ENCODE data around the gene RAPGEF2.
"Not testable (repeated sequence)": the region's sequence is repeated elsewhere in the genome, so short reads cannot be mapped to it uniquely, and the experiment has no call there.

The RAPGEF2 gene

GRCh38 chr4:159366966-159367780 lies 264.3 kb downstream of the RAPGEF2 start:
- DNase-seq (ENCODE audit: low read depth in 2 of 2), result no peak

DNA sequence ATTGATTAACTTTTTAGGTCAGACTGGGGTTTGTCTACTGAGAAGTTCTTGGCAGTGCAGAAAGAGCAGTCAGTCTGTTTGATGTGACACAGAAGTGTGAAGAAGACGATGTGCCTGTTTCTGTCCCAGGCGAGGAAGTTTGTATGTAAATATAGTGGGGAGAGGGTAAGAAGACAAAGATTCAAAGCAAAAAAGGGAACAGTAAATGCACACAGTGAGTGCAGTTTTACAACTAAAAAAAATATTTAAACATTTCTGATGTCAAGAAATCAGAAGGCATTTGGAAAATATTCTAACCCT lies 264.9 kb downstream of the RAPGEF2 start:
- no peak for DNase-seq (ENCODE audit: low read depth in 2 of 2)

- DNase-seq (ENCODE audit: low read depth in 2 of 2), result no peak
Observed at GRCh38 chr4:159368320-159368719, 265.4 kb downstream of the RAPGEF2 start.

DNA sequence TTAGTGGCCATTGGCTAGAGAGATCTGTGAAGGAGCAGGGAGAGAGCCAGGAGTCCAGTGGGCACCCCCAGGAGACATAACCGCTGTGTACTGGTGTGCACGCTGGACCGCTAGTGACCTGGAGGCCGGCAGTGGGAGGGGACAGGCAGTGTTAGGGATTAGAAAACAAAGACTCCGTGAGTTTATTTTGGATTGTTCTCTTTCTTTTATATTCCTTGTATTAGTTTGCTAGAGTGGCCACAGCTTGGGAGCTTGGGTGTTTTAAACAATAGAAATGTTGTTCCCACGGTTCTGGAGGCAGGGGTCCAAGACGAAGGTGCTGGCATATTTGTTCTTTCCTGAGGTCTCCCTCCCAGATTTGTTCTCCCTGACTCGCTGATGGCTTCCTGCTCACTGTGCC lies 266.4 kb downstream of the RAPGEF2 start:
- no peak for DNase-seq (ENCODE audit: low read depth in 2 of 2)

GRCh38 chr4:159370286-159370685 lies 267.4 kb downstream of the RAPGEF2 start:
- no peak for DNase-seq (ENCODE audit: low read depth in 2 of 2)

GRCh38 chr4:159374749-159375530 lies 272.1 kb downstream of the RAPGEF2 start:
- DNase-seq (ENCODE audit: low read depth in 2 of 2), result no peak

- DNase-seq (ENCODE audit: low read depth in 2 of 2), result no peak
Observed at GRCh38 chr4:159376289-159376688, 273.4 kb downstream of the RAPGEF2 start.

DNA sequence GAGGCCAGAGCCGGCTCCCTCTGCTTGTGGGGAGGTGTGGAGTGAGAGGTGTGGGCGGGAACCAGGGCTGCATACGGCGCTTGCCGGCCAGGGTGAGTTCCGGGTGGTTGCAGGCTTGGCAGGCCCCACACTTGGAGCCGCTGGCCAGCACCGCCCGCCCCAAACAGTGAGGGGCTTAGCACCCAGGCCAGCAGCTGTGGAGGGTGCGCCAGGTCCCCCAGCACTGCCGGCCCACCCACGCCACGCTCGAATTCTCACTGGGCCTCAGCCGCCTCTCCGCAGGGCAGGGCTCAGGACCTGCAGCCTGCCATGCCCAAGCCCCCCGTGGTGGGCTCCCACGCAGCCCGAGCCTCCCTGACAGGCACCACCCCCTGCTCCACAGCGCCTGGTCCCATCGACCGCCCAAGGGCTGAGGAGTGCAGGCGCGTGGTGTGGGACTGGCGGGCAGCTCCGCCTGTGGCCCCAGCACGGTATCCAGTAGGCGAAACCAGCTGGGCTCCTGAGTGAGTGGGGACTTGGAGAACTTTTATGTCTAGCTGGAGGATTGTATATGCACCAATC lies 275.3 kb downstream of the RAPGEF2 start:
- DNase-seq (ENCODE audit: low read depth in 2 of 2), result no peak

DNA sequence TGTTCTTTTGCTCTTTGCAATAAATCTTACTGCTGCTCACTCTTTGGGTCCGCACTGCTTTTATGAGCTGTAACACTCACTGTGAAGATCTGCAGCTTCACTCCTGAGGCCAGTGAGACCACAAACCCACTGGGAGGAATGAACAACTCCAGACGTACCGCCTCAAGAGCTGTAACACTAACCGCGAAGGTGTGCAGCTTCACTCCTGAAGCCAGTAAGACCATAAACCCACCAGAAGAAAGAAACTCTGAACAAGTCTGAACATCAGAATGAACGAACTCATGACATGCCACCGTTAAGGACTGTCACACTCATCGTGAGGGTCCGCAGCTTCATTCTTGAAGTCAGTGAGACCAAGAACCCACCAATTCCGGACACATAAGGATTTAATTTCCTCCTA lies 276.2 kb downstream of the RAPGEF2 start:
- not testable (repeated sequence) for DNase-seq (ENCODE audit: low read depth in 2 of 2)

- no peak for DNase-seq (ENCODE audit: low read depth in 2 of 2)
Observed at GRCh38 chr4:159379836-159380235, 277.0 kb downstream of the RAPGEF2 start.

DNA sequence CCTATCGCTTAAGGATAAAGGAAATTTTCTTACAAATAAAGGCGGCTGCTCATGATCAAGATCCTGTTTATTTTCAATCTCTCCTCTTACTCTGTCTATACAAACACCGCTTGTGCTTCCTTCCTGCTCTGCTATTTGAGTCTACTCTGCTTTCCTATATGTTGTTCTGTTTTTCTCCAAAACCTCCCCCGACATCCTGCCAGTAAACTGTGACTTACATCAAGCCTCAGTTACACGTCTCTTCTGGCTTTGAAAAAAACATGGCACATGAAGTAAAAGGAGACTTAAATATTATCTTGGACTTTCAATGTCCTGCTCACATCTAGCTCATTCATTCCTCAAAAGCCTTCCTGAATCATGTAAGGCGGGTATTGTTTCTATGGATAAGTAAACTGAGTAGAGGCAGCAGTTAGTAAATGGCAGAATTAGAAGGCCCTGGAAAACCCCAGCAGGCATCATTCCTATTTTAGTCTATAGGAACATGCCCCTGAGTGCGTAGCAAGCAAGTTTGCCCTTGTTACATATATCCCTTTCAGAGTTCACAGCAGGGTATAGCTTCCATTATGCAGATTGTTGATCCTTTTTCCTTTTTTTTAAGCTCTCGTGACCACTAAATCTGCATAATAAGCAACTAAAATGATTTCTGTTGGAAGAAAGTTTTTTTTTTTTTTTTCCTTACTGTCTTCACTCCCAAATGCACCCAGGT lies 280.1 kb downstream of the RAPGEF2 start:
- DNase-seq (ENCODE audit: low read depth in 2 of 2), result no peak

DNA sequence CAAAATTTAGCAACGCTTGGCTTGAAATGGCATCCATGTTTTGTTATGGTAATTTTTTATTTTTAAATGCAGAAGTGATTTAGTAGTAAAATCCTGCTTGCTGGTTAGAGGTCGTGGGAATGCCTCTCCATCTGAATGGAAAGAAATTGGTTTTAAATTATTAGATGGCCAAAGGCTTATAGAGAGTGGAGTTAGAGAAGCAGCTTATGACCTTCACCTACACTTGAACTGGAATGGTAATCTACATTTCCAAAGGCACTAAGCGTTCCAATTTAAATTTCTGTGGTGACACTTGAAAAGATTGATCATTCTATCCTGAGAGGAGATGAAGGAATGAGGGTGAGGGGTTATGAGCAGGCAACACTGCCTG lies 280.7 kb downstream of the RAPGEF2 start:
- DNase-seq (ENCODE audit: low read depth in 2 of 2), result no peak

GRCh38 chr4:159384017-159384416 lies 281.1 kb downstream of the RAPGEF2 start:
- DNase-seq (ENCODE audit: low read depth in 2 of 2), result no peak

- no peak for DNase-seq (ENCODE audit: low read depth in 2 of 2)
Observed at GRCh38 chr4:159384632-159385031, 281.8 kb downstream of the RAPGEF2 start.

DNA sequence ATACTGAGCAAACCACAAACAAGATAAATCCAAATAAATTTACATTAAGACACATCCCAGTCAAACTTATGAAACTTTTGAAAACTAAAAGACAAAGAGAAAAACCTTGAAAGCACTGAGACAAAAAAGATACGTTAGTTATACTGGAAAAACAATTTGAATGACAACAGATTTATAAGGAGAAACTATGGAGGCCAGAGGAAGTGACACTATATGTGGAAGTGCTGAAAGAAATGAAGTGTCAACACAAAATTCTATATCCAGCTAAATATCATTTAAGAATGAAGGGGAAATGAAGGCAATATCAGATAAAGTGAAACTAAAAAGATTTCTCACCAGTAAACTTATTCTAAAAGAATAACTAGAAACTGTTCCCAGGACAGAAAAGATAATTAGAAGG lies 283.7 kb downstream of the RAPGEF2 start:
- no peak for DNase-seq (ENCODE audit: low read depth in 2 of 2)

DNA sequence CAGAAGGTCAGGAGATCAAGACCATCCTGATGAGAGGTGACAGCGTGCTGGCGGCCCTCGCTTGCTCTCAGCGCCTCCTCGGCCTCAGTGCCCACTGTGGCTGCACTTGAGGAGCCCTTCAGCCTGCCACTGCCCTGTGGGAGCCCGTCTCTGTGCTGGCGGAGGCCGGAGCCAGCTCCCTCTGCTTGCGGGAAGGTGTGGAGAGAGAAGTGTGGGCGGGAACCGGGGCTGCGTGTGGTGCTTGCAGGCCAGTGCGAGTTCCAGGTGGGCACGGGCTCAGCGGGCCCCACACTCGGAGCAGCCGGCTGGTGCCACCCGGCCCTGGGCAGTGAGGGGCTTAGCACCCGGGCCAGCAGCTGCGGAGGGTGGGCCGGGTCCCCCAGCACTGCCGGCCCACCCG lies 286.9 kb downstream of the RAPGEF2 start:
- no peak for DNase-seq (ENCODE audit: low read depth in 2 of 2)

DNA sequence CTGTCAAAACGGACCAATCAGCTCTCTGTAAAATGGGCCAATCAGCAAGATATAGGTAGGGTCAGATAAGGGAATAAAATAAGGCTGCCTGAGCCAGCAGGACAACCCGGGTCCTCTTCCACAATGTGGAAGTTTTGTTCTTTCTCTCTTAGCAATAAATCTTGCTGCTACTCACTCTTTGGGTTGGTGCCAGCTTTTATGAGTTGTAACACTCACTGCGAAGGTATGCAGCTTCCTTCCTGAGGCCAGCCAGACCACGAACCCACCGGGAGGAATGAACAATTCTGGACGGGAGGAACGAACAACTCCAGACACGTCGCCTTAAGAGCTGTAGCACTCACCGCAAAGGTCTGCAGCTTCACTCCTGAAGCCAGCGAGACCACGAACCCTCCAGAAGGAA lies 287.8 kb downstream of the RAPGEF2 start:
- DNase-seq (ENCODE audit: low read depth in 2 of 2), result no peak

- DNase-seq (ENCODE audit: low read depth in 2 of 2), result no peak
Observed at GRCh38 chr4:159395693-159396092, 292.8 kb downstream of the RAPGEF2 start.

DNA sequence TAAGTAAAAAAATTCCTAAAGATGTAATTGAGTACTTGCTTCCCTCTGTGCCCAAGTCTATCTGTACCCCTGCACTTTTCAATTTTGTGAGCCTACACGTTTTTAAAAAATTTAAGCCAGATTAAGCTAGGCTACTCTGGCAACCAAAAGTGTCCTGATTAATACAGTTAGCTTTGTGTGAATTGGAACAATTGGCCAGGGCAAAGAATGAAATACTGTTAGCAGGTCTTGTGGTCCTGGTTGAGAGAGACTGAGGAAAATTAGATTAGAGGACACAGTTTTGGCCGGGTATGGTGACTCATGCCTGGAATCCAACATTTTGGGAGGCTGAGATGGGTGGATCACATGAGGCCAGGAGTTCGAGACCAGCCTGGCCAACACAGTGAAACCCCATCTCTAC lies 293.3 kb downstream of the RAPGEF2 start:
- no peak for DNase-seq (ENCODE audit: low read depth in 2 of 2)

- DNase-seq (ENCODE audit: low read depth in 2 of 2), result no peak
Observed at GRCh38 chr4:159398236-159398638, 295.4 kb downstream of the RAPGEF2 start.

- no peak for DNase-seq (ENCODE audit: low read depth in 2 of 2)
Observed at GRCh38 chr4:159400558-159401225, 297.8 kb downstream of the RAPGEF2 start.

GRCh38 chr4:159401226-159401712 lies 298.4 kb downstream of the RAPGEF2 start:
- DNase-seq (ENCODE audit: low read depth in 2 of 2), result no peak
